PFSK-1 (cell line): ENCODE data around the gene SYNJ2.

Experiments
- FOXP2 ChIP-seq: optimal IDR thresholded peaks from 2 replicates; pipeline ENCODE3; 2011; ENCODE audit warnings: borderline replicate concordance, control low read depth, inconsistent platforms; ENCODE audit not compliant: insufficient read depth; ENCODE audit errors: extremely low read length, extremely low read depth
- POLR2AphosphoS5 ChIP-seq: IDR thresholded peaks from 2 replicates; pipeline ENCODE4 v1.6.1; 2012; ENCODE audit warnings: low read depth, mild to moderate bottlenecking, control low read depth, low read length, moderate library complexity
- SIN3A ChIP-seq: IDR thresholded peaks from 2 replicates; pipeline ENCODE4 v1.6.1; 2012; ENCODE audit warnings: mild to moderate bottlenecking, low read length, moderate library complexity, borderline replicate concordance; ENCODE audit not compliant: insufficient read depth
- TAF1 ChIP-seq: IDR thresholded peaks from 2 replicates; pipeline ENCODE4 v1.6.1; 2012; ENCODE audit warnings: low read length, control low read depth, borderline replicate concordance; ENCODE audit not compliant: insufficient read depth
- TF ChIP-seq, protein P1 (sequence below), 2 experiments: IDR thresholded peaks; 2 replicates each; pipeline versions ENCODE4 v1.6.1 to v1.8.0; 2011 to 2012; ENCODE audit warnings: low read depth in 2 of 2, low read length in 2 of 2, control low read depth in 1 of 2, inconsistent platforms in 1 of 2, mild to moderate bottlenecking in 1 of 2, moderate library complexity in 1 of 2; ENCODE audit not compliant: insufficient read depth in 1 of 2

The SYNJ2 gene

GRCh38 chr6:158019416-158019815 is 37.8 kb downstream of the SYNJ2 start:
- TF ChIP-seq SIN3A, result no peak
- no peak for TF ChIP-seq FOXP2
- no peak for TF ChIP-seq TAF1
- no peak for TF ChIP-seq POLR2AphosphoS5
- TF ChIP-seq, protein P1, sequence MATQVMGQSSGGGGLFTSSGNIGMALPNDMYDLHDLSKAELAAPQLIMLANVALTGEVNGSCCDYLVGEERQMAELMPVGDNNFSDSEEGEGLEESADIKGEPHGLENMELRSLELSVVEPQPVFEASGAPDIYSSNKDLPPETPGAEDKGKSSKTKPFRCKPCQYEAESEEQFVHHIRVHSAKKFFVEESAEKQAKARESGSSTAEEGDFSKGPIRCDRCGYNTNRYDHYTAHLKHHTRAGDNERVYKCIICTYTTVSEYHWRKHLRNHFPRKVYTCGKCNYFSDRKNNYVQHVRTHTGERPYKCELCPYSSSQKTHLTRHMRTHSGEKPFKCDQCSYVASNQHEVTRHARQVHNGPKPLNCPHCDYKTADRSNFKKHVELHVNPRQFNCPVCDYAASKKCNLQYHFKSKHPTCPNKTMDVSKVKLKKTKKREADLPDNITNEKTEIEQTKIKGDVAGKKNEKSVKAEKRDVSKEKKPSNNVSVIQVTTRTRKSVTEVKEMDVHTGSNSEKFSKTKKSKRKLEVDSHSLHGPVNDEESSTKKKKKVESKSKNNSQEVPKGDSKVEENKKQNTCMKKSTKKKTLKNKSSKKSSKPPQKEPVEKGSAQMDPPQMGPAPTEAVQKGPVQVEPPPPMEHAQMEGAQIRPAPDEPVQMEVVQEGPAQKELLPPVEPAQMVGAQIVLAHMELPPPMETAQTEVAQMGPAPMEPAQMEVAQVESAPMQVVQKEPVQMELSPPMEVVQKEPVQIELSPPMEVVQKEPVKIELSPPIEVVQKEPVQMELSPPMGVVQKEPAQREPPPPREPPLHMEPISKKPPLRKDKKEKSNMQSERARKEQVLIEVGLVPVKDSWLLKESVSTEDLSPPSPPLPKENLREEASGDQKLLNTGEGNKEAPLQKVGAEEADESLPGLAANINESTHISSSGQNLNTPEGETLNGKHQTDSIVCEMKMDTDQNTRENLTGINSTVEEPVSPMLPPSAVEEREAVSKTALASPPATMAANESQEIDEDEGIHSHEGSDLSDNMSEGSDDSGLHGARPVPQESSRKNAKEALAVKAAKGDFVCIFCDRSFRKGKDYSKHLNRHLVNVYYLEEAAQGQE (IDR thresholded peaks at IDR 0.05; ENCODE audit: insufficient read depth in 1 of 2, low read depth in 2 of 2, low read length in 2 of 2), result no peak

DNA sequence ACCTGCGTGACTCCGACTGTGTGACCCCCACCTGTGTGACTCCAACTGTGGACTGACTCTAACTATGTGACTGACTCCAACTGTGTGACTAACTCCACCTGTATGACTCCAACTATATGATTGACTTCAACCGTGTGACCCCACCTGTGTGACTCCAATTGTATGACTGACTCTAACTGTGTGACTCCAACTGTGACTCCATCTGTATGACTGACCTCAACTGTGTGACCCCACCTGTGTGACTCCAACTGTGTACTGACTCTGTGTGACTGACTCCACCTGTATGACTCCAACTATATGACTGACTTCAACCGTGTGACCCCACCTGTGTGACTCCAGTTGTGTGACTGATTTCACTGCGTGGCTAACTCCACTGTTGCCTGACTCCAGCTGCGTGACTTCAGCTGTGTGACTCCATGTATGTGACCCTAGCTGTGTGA is 38.6 kb downstream of the SYNJ2 start:
- TF ChIP-seq POLR2AphosphoS5 (no peak), SIN3A (no peak), TAF1 (no peak), FOXP2 (no peak)
- TF ChIP-seq, protein P1 (IDR thresholded peaks at IDR 0.05; ENCODE audit: insufficient read depth in 1 of 2, low read depth in 2 of 2, low read length in 2 of 2), result no peak

DNA sequence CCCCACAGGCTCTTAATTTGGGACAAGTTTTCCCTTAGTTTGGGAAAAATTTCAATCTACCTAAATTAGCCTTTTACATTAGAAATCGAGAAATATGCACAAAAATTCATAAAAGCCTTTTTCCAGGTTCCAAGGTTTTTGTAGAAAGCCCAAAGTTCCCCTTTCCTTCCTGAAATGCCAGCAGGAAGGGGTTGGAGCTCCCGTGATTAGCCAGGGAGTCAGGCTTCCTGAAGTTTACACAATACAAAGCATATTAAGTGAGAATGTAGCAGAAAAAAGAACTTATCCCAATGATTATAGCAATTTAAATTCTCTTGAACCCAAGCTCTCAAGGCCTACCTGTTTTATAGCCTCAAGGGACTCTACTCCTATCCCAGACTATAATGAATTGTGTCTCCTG is 39.1 kb downstream of the SYNJ2 start:
- TF ChIP-seq FOXP2 (no peak), SIN3A (no peak)
- TF ChIP-seq, protein P1 (IDR thresholded peaks at IDR 0.05; ENCODE audit: insufficient read depth in 1 of 2, low read depth in 2 of 2, low read length in 2 of 2), result no peak

DNA sequence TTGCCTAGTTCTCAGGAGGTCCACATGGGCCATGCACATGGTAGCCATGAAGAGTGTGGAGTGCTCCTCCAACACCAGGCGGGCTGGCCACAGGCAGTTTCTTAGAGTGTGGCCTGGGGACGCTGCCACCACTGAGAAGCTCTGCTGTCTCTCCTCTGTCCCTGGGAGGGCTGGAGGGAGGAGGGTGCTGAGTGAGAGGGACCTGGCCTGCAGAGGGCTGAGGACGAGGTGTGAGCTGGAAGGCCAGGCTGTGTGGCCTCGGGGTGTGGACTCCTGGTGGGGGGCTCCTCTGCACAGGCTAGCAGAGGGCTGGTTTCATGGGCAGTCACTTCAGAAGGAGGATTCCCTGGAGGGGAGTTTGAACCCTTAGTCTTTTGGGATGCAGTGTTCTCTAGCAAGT is 39.7 kb downstream of the SYNJ2 start:
- TF ChIP-seq TAF1 (no peak), POLR2AphosphoS5 (no peak), FOXP2 (no peak), SIN3A (no peak)
- TF ChIP-seq, protein P1 (IDR thresholded peaks at IDR 0.05; ENCODE audit: insufficient read depth in 1 of 2, low read depth in 2 of 2, low read length in 2 of 2), result no peak

DNA sequence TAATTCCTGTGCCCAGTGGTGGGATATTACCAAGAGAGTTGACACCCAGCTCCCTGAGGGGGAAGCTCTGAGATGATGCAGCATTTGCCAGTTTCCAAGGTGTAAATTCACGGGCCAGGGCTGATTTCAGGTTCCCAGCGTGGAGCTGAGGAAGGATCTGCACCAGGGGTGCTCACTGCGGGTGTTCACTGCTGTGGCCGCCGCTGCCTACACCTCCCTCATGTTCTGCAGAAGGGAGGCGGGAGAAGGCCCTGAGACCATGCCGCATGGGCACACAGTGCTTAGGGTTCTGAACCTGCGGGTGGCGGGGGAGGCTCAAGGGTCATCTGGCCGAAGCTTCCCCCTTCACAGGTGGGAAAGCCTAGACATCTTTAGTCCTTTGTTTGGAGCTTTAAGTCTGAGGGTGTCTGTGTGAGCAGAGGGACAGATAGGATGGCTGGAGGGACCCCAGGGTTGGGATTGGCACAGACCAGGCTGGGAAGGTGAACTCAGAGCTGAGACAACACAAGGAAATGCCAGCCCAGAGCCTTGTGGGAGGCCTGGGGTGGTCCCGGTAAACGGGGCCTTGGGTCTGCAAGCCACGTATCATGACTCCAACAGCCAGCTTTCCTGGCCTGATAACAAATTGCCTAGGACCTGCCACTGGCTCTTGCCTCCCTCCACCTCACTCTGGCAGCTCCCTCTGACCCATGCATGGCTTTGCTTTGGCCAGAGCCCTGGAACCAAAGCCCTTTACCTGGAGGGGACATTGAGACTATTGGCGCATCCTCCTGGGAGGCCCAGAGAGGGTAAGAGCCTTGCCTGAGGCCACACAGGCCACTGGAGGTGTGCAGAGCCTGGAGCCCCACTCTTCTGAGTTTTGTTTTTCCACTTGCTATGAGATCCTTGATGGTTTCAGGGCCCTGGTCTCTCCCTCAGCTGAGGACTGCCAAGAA is 40.4 kb downstream of the SYNJ2 start:
- TF ChIP-seq TAF1 (no peak), SIN3A (no peak), FOXP2 (no peak), POLR2AphosphoS5 (no peak)
- TF ChIP-seq, protein P1 (IDR thresholded peaks at IDR 0.05; ENCODE audit: insufficient read depth in 1 of 2, low read depth in 2 of 2, low read length in 2 of 2), result no peak
